WI38 (cell line): ENCODE data around the gene CLECL1.

Source experiments
- H3K4me3 ChIP-seq: 2 replicates; pipeline ENCODE4 v1.5.1; 2011; ENCODE audit warnings: low read depth, mild to moderate bottlenecking, control low read depth, low read length
- CTCF ChIP-seq: IDR thresholded peaks from 2 replicates; pipeline ENCODE4 v1.5.1; 2012; ENCODE audit warnings: low read depth, mild to moderate bottlenecking, control low read depth, low read length

The CLECL1 gene

GRCh38 chr12:9730011-9730410 is 2.9 kb downstream of the CLECL1 start:
- TF ChIP-seq CTCF, result no peak

GRCh38 chr12:9729082-9729481 is 3.8 kb downstream of the CLECL1 start:
- no peak overlapping the region for H3K4me3 ChIP-seq
- TF ChIP-seq CTCF, result no peak

More at GRCh38 chr12:9730011-9730410, 2.9 kb downstream of the CLECL1 start:
- H3K4me3 ChIP-seq, result no peak overlapping the region

- H3K4me3 ChIP-seq, result no peak overlapping the region
- no peak for TF ChIP-seq CTCF
Observed at GRCh38 chr12:9727813-9728212, 5.1 kb downstream of the CLECL1 start.

GRCh38 chr12:9725213-9725870 is 7.6 kb downstream of the CLECL1 start:
- no peak for TF ChIP-seq CTCF
- H3K4me3 ChIP-seq, result no peak overlapping the region

- no peak overlapping the region for H3K4me3 ChIP-seq
- TF ChIP-seq CTCF, result no peak
Observed at GRCh38 chr12:9724023-9724422, 8.9 kb downstream of the CLECL1 start.

GRCh38 chr12:9721394-9722092 is 11.4 kb downstream of the CLECL1 start:
- no peak overlapping the region for H3K4me3 ChIP-seq
- TF ChIP-seq CTCF, result no peak

- no peak for TF ChIP-seq CTCF
- no peak overlapping the region for H3K4me3 ChIP-seq
Observed at GRCh38 chr12:9719790-9720189, 13.1 kb downstream of the CLECL1 start.
